MM.1S (cell line): ENCODE measurements around the gene IFT172.

Experiments
- EZH2 ChIP-seq: fragments of 300-600 bp; sonication (generic); optimal IDR thresholded peaks from 2 replicates; pipeline ENCODE3; 2017; ENCODE audit warnings: low read depth, mild to moderate bottlenecking, antibody characterized with exemption, low read length, mixed read lengths
- EZH2phosphoT487 ChIP-seq: fragments of 300-600 bp; sonication (generic); IDR thresholded peaks from 2 replicates; pipeline ENCODE4 v1.6.1; 2018; ENCODE audit warnings: antibody characterized with exemption, low read length
- TF ChIP-seq, protein P1 (sequence below): fragments of 300-600 bp; sonication (generic); IDR thresholded peaks from 2 replicates; pipeline ENCODE4 v1.5.1; 2016; ENCODE audit warnings: antibody characterized with exemption, low read length, mixed read lengths

DNA sequence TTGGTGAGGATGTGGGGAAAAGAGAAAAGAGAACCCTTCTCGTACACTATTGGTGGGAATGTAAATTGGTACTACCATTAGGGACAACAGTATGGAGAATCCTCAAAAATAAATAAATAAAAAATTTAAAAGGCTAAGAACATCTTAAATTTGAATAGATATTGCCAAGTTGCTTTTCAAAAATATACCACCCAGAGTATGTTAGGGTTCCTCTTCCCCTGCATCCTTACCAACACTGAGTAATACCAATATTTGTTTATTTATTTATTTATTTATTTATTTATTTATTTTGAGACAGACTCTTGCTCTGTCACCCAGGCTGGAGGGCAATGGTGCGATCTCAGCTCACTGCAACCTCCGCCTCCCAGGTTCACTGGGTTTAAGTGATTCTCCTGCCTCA lies 66.6 kb downstream of the IFT172 start:
- TF ChIP-seq, protein P1, sequence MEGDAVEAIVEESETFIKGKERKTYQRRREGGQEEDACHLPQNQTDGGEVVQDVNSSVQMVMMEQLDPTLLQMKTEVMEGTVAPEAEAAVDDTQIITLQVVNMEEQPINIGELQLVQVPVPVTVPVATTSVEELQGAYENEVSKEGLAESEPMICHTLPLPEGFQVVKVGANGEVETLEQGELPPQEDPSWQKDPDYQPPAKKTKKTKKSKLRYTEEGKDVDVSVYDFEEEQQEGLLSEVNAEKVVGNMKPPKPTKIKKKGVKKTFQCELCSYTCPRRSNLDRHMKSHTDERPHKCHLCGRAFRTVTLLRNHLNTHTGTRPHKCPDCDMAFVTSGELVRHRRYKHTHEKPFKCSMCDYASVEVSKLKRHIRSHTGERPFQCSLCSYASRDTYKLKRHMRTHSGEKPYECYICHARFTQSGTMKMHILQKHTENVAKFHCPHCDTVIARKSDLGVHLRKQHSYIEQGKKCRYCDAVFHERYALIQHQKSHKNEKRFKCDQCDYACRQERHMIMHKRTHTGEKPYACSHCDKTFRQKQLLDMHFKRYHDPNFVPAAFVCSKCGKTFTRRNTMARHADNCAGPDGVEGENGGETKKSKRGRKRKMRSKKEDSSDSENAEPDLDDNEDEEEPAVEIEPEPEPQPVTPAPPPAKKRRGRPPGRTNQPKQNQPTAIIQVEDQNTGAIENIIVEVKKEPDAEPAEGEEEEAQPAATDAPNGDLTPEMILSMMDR: no peak
- TF ChIP-seq EZH2 (no peak), EZH2phosphoT487 (no peak)
